Loucy (cell line): Measurements from ENCODE around the gene FSTL4.

Experiments
- EZH2phosphoT487 ChIP-seq: fragments of 200-600 bp; IDR thresholded peaks from 2 replicates; pipeline ENCODE4 v1.6.1; 2018; ENCODE audit warnings: antibody characterized with exemption, mild to moderate bottlenecking, moderate library complexity, borderline replicate concordance
- TF ChIP-seq, protein P1 (sequence below): fragments of 200-600 bp; sonication (generic); conservative IDR thresholded peaks from 2 replicates; pipeline ENCODE4 v1.5.1; 2014; ENCODE audit warnings: mild to moderate bottlenecking, antibody characterized with exemption, low read length

DNA sequence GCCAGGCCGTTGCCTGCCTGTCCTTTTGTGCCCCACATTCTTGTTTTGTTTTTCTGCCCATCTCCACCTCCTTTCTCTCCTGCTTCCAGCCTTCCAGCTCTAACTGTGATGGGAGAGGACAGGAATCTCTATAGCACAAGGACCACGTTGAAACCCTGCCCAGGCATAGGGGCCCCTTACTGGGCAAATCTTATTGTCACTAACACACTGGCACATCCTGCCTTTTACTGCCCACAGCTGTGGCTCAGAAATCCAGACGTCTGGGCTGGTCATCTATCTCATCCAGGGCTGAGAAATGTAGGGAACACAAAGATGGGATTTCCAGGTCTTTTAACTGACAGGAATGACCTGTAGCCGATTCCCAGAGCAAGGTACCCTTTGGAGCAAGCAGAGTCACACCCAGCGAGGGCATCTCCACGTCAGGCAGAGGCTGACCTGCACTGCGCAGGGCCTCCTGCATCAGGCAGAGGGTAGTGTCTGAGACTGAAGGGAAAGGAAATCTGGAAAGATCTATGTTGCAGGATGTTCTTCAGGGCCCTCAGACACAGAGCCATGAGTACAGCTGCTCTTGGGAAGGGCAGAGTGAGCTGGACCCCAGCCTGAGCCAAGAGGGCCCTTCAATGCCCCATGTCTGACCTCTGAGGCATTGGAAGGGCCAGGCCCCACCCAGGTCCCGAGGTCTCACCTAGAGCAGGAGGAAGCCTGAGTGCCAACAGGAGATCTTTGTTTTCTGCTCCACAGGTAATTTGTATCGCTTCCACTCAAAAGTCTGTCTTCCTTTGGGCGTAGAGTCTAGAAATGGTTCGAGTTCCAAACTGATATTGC, 278.8 kb downstream of the FSTL4 start:
- TF ChIP-seq, protein P1, sequence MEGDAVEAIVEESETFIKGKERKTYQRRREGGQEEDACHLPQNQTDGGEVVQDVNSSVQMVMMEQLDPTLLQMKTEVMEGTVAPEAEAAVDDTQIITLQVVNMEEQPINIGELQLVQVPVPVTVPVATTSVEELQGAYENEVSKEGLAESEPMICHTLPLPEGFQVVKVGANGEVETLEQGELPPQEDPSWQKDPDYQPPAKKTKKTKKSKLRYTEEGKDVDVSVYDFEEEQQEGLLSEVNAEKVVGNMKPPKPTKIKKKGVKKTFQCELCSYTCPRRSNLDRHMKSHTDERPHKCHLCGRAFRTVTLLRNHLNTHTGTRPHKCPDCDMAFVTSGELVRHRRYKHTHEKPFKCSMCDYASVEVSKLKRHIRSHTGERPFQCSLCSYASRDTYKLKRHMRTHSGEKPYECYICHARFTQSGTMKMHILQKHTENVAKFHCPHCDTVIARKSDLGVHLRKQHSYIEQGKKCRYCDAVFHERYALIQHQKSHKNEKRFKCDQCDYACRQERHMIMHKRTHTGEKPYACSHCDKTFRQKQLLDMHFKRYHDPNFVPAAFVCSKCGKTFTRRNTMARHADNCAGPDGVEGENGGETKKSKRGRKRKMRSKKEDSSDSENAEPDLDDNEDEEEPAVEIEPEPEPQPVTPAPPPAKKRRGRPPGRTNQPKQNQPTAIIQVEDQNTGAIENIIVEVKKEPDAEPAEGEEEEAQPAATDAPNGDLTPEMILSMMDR = no peak
- no peak for TF ChIP-seq EZH2phosphoT487
